HG03460 (cell line): ENCODE results near the gene SLC9A7.

Experiments used
- ATAC-seq: cut with Tn5 transposase; IDR thresholded peaks from one replicate; pipeline ENCODE4 v1.9.1; 2021; ENCODE audit not compliant: unreplicated experiment

SLC9A7 gene

GRCh38 chrX:46707274-46707965, 51.5 kb downstream of the SLC9A7 start:
- no peak for ATAC-seq

DNA sequence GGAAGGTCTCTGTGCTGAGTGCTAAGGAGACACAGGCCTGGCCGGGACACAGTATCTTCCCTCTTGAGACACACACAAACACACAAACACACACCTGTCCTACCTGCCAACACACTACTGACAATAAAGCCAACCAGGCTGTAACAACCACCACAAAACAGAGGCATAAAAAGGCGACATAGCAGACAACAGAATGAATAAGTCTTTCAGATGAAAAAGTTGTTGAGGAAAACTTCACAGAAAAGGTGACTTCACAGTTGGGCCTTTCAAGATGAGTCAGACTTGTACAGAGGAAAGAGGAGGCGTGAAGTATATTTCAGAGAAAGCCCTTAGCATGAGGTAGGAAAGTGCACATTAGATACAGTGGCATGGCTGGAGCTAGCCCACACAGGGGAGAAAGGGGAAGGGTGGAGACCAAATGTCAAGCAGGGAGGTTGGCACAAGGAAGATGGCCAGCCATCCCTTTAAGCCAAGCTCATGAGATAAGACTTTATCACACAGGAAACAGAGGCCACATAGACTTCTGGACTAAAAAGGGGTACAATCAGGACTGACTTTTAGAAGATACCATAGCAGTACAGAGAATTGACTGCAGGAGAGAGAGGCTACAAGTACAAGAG, 54.0 kb downstream of the SLC9A7 start:
- ATAC-seq, result peak; percentile 95

- no peak for ATAC-seq
These were observed 54.9 kb downstream of the SLC9A7 start for GRCh38 chrX:46703980-46704379.

DNA sequence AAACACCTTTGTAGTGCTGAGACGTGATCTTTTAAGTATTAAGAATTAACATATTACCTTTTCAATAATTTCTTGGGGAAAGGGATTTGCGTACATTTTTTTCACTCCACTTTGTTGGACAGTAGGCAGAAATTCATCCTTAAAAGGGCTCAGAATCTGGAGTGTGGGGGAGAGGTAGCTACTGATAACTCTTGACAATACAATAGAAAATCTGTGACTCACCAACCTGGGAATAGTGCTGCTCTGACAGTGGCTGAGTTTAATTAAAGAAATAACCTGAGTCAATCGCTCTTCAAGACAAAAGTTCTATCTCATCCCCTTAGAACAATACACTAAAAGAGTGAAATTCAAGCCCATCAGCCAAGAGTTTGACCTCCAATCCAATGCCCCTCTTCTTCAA, 60.2 kb downstream of the SLC9A7 start:
- no peak for ATAC-seq

DNA sequence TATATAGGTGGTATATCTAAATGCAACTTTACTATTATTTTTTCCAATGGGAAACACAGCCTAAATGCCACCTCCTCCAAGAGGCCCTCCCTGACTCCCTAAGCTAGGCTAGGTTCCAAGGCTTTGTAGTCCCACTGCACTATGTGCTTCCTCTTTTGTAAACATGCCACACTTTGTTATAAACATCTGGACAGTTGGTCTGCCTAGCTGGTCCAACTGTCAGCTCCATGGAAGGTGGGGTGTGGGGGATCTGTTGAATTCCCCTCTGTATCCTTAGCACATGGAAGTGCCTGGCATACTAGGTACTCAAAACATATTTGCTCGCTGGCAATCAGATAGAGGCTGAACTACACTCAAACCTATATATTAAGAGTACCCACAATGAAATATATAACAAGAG, 63.4 kb downstream of the SLC9A7 start:
- no peak for ATAC-seq

GRCh38 chrX:46694549-46694948, 64.4 kb downstream of the SLC9A7 start:
- ATAC-seq, result no peak

DNA sequence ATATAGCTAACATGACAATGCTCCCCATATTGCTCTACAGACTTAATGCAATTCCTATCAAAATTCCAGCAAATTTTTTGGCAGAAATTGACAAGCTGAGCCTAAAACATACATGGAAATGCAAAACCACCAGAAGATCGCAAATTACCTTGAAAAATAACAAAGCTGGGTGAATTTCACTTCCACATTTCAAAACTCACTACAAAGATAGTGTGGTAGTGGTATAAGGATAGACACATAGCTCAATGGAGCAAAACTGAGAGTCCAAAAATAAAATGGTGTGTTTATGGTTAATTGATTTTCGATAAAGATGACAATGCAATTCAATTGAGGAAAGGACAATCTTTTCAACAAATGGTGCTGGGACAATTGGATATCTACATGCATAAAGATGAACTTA, 65.8 kb downstream of the SLC9A7 start:
- ATAC-seq, result no peak

GRCh38 chrX:46690818-46691217, 68.1 kb downstream of the SLC9A7 start:
- no peak for ATAC-seq

- no peak for ATAC-seq
These were observed 71.3 kb downstream of the SLC9A7 start for GRCh38 chrX:46687619-46688018.

- ATAC-seq, result no peak
These were observed 72.8 kb downstream of the SLC9A7 start for GRCh38 chrX:46686003-46686645.

DNA sequence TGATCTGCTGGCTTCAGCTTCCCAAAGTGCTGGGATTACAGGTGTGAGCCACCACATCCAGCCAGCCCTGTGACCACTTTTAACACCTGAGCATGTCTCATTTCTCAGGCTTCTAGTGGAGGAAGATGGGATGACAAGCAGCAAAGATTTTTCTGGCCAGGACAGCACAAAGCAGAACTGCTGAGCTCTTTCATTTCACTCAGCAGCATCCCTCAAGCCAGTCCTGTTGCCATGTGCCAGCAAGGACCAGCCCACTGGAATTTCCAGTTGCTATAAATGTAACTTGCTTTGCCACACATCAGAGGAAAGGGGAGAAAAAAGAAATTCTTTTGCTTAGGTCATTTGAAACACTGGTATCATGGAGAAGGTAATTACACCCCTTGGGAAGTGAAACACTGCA, 75.9 kb downstream of the SLC9A7 start:
- ATAC-seq, result no peak

GRCh38 chrX:46681849-46682248, 77.1 kb downstream of the SLC9A7 start:
- ATAC-seq, result no peak

DNA sequence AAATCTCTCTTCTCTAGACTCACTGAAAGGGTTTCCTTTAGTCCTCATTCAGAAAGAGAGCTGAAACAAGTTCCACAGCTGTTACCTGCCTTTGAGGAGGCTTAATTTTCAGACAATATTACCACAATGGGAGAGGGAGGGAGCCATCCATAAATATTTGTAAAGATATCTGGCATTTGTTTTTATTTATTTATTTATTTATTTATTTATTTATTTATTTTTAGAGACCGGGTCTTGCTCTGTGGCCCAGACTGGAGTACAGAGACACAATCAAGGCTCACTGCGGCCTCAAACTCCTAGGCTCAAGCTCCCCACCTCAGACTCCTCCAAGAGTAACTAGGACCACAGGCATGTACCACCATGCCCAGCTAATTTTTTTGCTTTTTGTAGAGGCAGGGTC, 80.7 kb downstream of the SLC9A7 start:
- no peak for ATAC-seq

- no peak for ATAC-seq
These were observed 82.2 kb downstream of the SLC9A7 start for GRCh38 chrX:46676399-46677356.

- no peak for ATAC-seq
These were observed 85.1 kb downstream of the SLC9A7 start for GRCh38 chrX:46673620-46674359.

DNA sequence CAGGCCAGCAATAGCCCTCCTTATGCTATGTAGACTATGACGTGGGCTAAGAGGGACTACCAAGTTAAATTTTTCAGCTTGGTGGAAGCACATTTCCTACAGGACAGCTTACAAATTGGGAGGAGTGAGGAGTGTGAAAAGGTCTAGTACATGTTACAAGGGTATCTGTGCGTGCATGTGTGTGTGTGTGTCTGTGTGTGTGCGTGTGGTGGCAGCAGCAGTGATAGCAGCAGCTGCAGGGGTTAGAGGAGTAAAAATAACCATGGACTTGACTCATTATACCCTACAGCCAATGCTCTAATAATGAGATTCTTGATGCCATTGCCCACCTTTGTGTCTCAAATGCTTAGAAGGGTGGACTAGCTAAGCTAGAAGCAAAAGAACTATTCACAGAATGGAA, 88.6 kb downstream of the SLC9A7 start:
- no peak for ATAC-seq

DNA sequence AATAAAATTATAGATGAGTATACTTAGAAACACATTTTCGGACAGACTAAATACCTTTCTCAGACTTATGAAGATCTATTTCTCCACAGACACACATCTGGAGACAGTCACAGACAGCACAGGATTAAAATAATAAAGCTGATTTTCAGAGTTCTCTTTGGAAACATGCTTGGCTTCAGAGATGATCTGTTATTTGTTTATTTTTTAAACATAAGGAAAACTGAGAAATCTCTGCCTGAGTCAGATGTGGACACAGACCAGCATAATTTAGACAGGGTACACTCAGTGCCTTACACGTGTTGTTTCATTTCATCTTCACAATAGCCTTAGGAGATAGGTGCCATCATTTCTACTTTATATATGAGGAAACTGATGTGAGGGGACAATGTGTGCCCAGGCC, 92.1 kb downstream of the SLC9A7 start:
- ATAC-seq, result no peak

DNA sequence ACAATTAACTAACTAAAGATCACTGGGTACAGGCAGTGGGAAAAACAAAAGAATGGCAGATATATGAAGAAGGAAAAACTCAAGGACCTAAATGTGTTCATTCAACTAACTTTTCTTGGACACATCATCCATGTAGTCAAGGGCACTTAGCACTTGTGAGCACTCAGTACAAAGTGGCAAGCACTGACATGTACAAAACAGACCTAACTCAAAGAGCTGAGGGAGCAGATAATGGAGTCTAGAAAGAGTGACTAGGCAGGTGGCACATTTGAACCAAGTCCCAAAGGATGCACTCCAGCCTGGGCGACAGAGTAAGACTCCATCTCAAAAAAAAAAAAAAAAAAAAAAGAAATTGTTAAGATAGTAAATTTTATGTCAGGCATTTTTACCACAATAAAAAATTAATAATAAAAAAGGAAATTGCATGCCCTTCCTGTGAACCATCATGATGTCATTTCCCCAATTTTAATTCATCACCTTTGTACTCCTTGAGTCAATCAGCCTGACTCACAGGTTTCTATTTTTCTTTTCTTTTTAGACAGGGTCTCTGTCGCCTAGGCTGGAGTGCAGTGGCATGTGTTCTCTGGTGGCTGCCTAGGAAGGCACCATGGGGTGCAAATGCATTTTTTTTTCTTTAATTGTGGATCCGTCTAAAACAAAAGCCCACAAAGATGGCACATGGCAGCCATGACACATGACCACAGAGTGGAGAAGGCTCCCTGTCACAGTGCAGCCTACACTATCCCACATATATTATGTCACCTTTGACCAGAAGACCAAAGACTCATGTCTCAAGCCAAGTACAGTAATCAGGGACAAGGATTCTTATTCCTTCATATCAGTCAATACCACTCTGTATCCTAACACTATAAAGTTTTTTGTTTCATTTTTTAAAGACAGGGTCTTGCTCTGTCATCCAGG, 93.4 kb downstream of the SLC9A7 start:
- no peak for ATAC-seq

DNA sequence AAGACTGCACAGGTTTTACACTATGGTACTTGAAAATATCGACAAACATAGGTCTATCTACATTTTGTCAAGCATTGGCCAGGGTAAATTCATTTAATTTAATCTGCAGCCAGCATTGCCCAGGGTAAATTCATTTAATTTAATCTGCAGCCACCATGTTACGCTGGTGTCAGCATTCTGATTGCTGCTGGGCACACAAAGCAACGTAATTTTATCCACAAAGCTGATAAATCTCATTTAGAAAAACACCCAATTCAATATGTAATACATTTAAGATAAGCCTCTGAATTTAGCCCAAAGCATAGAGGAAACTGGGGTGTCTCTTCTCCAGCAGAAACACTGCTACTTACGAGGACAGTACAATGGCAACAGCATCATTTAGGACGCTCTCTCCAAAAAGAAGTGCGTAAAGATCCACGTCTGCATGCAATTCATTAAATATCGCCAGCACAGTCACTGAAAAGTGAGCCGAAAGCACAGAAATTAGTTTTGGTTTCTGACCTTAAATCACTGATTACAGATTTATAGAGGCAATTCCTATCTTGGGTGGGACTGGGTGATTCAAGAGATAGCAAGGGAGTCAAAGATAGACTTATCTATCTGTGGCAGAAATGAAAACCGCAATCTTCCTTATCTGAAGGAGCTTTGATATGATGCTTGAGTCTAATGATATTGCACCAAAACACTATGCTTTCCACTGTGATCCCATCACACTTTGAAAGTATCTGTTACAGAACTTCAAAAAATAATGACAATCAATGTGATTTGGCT, 96.5 kb downstream of the SLC9A7 start:
- ATAC-seq, result no peak
